Right ventricle myocardium superior (tissue), 1 donor: ENCODE data around the gene ZNF79. TPM values are rescaled to one million over a fixed set of nuclear protein-coding genes. Genes with fewer than 3 reads are reported as not detected.

Source experiments
- ATAC-seq: fragments of 200-7000 bp; cut with Tn5 transposase; one replicate; pipeline ENCODE4 v1.9.1; 2020; ENCODE audit warnings: mild to moderate bottlenecking; ENCODE audit not compliant: poor library complexity
- DNase-seq: peaks from one replicate; pipeline ENCODE4 v3.0.0-alpha.2; 2020
- intact Hi-C: fragments of 100-400 bp; cut with DNase I; formaldehyde crosslinking; loops from one replicate; pipeline ENCODE4 v1.11.2; 2022
- total RNA-seq: library from RNA; stranded (reverse); fragmentation: NEBNext Ultra II Directional; extraction: Animal tissue kit (Norgen Biotek cat#: 25700); gene quantifications from one replicate; pipeline ENCODE4 v1.2.1, GENCODE V29; 2021
- donor health status: DM: no; HTN: yes; CAD: no; lungs with severe emphysema.

ZNF79 gene
- total RNA-seq, 1 donor from 2014 or later, result 5.8 TPM

- DNase-seq (peak; percentile 98), ATAC-seq (peak; percentile 96)
- intact Hi-C loops, result loop anchor here (10.0 kb wide), 1 partner anchor 172 kb away; no protein-coding TSS in a partner anchor
These were observed 27.2 kb upstream of the ZNF79 start, which contains the start of gene SLC2A8 for GRCh38 chr9:127396808-127397645. SLC2A8 (plus strand) TSS chr9:127397169; CDS start chr9:127397231, 62 bp downstream.

- intact Hi-C loops, result loop anchor here (10.0 kb wide), 1 partner anchor 173 kb away; no protein-coding TSS in a partner anchor
- ATAC-seq (peak; percentile 14), DNase-seq (peak; percentile 72)
These were observed 26.4 kb upstream of the ZNF79 start for GRCh38 chr9:127397646-127398274.

- DNase-seq, result no peak
- intact Hi-C loops, result loop anchor here (10.0 kb wide), 1 partner anchor 173 kb away; no protein-coding TSS in a partner anchor
- ATAC-seq, result no peak
These were observed 25.9 kb upstream of the ZNF79 start for GRCh38 chr9:127398275-127398647.

GRCh38 chr9:127398715-127399400, 25.3 kb upstream of the ZNF79 start:
- intact Hi-C loops, result loop anchor here (10.0 kb wide), 1 partner anchor 174 kb away; no protein-coding TSS in a partner anchor
- DNase-seq (no peak), ATAC-seq (no peak)

GRCh38 chr9:127399736-127400269, 24.4 kb upstream of the ZNF79 start:
- intact Hi-C loops, result loop anchor here (10.0 kb wide), 1 partner anchor 175 kb away; no protein-coding TSS in a partner anchor
- ATAC-seq, result no peak
- DNase-seq, result no peak

- DNase-seq, result no peak
These were observed 21.6 kb upstream of the ZNF79 start for GRCh38 chr9:127402401-127403090.

GRCh38 chr9:127403507-127404192, 20.5 kb upstream of the ZNF79 start:
- DNase-seq, result no peak
- ATAC-seq, result no peak
- intact Hi-C loops, result no loop called here

More at GRCh38 chr9:127402401-127403090, 21.6 kb upstream of the ZNF79 start:
- ATAC-seq, result no peak
- intact Hi-C loops, result no loop called here

- ATAC-seq (no peak), DNase-seq (peak; percentile 41)
- intact Hi-C loops, result no loop called here
These were observed 19.6 kb upstream of the ZNF79 start for GRCh38 chr9:127404631-127405030.

GRCh38 chr9:127405344-127406125, 18.6 kb upstream of the ZNF79 start:
- intact Hi-C loops, result no loop called here
- no peak for DNase-seq

GRCh38 chr9:127406799-127407491, 17.2 kb upstream of the ZNF79 start:
- DNase-seq (peak; percentile 45), ATAC-seq (peak; percentile 49)
- intact Hi-C loops, result no loop called here

More at GRCh38 chr9:127405344-127406125, 18.6 kb upstream of the ZNF79 start:
- ATAC-seq, result no peak

GRCh38 chr9:127407492-127407843, 16.7 kb upstream of the ZNF79 start:
- ATAC-seq, result peak; percentile 28
- DNase-seq, result no peak
- intact Hi-C loops, result no loop called here

- ATAC-seq, result no peak
- DNase-seq, result no peak
- intact Hi-C loops, result no loop called here
These were observed 13.1 kb upstream of the ZNF79 start for GRCh38 chr9:127411122-127411521.

GRCh38 chr9:127415141-127415540, 9.0 kb upstream of the ZNF79 start:
- no peak for ATAC-seq
- no peak for DNase-seq
- intact Hi-C loops, result no loop called here

GRCh38 chr9:127415657-127416056, 8.5 kb upstream of the ZNF79 start:
- intact Hi-C loops, result no loop called here
- DNase-seq (no peak), ATAC-seq (no peak)

GRCh38 chr9:127417131-127418036, 6.8 kb upstream of the ZNF79 start:
- DNase-seq (no peak), ATAC-seq (no peak)
- intact Hi-C loops, result no loop called here
